Neuron (in vitro differentiated cells): Measurements from ENCODE around the gene PLEKHG4B.
"Not testable (repeated sequence)": the region's sequence is repeated elsewhere in the genome, so short reads cannot be mapped to it uniquely, and the experiment has no call there.

Experiments used
- H2AFZ ChIP-seq: one replicate; pipeline ENCODE4 v1.6.1; 2013; ENCODE audit warnings: low read depth, mild to moderate bottlenecking, inconsistent platforms, low read length, moderate library complexity
- H3K27me3 ChIP-seq: one replicate; pipeline ENCODE4 v1.6.1; 2013; ENCODE audit warnings: low read length; ENCODE audit not compliant: insufficient read depth
- H3K36me3 ChIP-seq: one replicate; pipeline ENCODE4 v1.6.1; 2013; ENCODE audit warnings: low read length; ENCODE audit not compliant: insufficient read depth
- H3K4me1 ChIP-seq: one replicate; pipeline ENCODE4 v1.6.1; 2013; ENCODE audit warnings: low read length; ENCODE audit not compliant: insufficient read depth
- H3K4me3 ChIP-seq: 2 replicates; pipeline ENCODE4 v1.5.1; 2013; ENCODE audit warnings: mild to moderate bottlenecking, low read length, moderate library complexity
- H3K9me3 ChIP-seq: one replicate; pipeline ENCODE4 v1.6.1; 2013; ENCODE audit warnings: low read length

PLEKHG4B gene

GRCh38 chr5:56561-57290, 35.2 kb upstream of the PLEKHG4B start:
- Histone ChIP-seq H3K27me3 (no peaks in the 10 kb centered on the region), H3K36me3 (peaks cover 16% of the 10 kb centered on the region), H3K4me1 (peaks cover 24% of the 10 kb centered on the region), H3K9me3 (peaks cover 12% of the 10 kb centered on the region), H3K4me3 (no peak overlapping the region), H2AFZ (no peak overlapping the region)

GRCh38 chr5:60250-60649, 31.7 kb upstream of the PLEKHG4B start:
- not testable (repeated sequence) for H3K4me3 ChIP-seq, H2AFZ ChIP-seq, H3K27me3 ChIP-seq, H3K4me1 ChIP-seq
- Histone ChIP-seq H3K9me3 (peaks cover 14% of the 10 kb centered on the region), H3K36me3 (peaks cover 16% of the 10 kb centered on the region)

GRCh38 chr5:70440-70839, 21.5 kb upstream of the PLEKHG4B start:
- Histone ChIP-seq H3K27me3 (no peaks in the 10 kb centered on the region), H3K4me3 (no peak overlapping the region), H3K4me1 (peaks cover 3% of the 10 kb centered on the region), H3K36me3 (peaks cover 6% of the 10 kb centered on the region), H3K9me3 (peaks cover 11% of the 10 kb centered on the region), H2AFZ (no peak overlapping the region)

GRCh38 chr5:72316-73180, 19.4 kb upstream of the PLEKHG4B start:
- peaks cover 24% of the 10 kb centered on the region for H3K4me1 ChIP-seq
- H3K27me3 ChIP-seq, H2AFZ ChIP-seq, H3K4me3 ChIP-seq, H3K9me3 ChIP-seq, H3K36me3 ChIP-seq: not testable (repeated sequence)

- not testable (repeated sequence) for H3K4me3 ChIP-seq
Measured at GRCh38 chr5:73181-73447, 18.9 kb upstream of the PLEKHG4B start.

GRCh38 chr5:73768-74502, 18.0 kb upstream of the PLEKHG4B start:
- Histone ChIP-seq H2AFZ (no peak overlapping the region), H3K27me3 (no peaks in the 10 kb centered on the region), H3K9me3 (peaks cover 3% of the 10 kb centered on the region), H3K4me1 (peaks cover 38% of the 10 kb centered on the region), H3K36me3 (peaks cover 6% of the 10 kb centered on the region), H3K4me3 (no peak overlapping the region)

More at GRCh38 chr5:73181-73447, 18.9 kb upstream of the PLEKHG4B start:
- H3K9me3 ChIP-seq, H2AFZ ChIP-seq, H3K36me3 ChIP-seq, H3K27me3 ChIP-seq: not testable (repeated sequence)
- H3K4me1 ChIP-seq, result peaks cover 29% of the 10 kb centered on the region

GRCh38 chr5:74503-75109, 17.4 kb upstream of the PLEKHG4B start:
- Histone ChIP-seq H3K4me1 (peaks cover 44% of the 10 kb centered on the region), H3K27me3 (no peaks in the 10 kb centered on the region), H3K36me3 (peaks cover 6% of the 10 kb centered on the region), H3K9me3 (peaks cover 3% of the 10 kb centered on the region), H3K4me3 (no peak overlapping the region), H2AFZ (no peak overlapping the region)

- Histone ChIP-seq H3K9me3 (peaks cover under 1% of the 10 kb centered on the region), H3K27me3 (no peaks in the 10 kb centered on the region), H3K4me3 (no peak overlapping the region), H3K36me3 (no peaks in the 10 kb centered on the region), H2AFZ (no peak overlapping the region), H3K4me1 (peaks cover 54% of the 10 kb centered on the region)
Measured at GRCh38 chr5:75331-76320, 16.3 kb upstream of the PLEKHG4B start.

GRCh38 chr5:76358-77169, 15.4 kb upstream of the PLEKHG4B start:
- H3K27me3 ChIP-seq, result no peaks in the 10 kb centered on the region
- H3K36me3 ChIP-seq, result no peaks in the 10 kb centered on the region
- H3K9me3 ChIP-seq, result no peaks in the 10 kb centered on the region
- H3K4me1 ChIP-seq, result peaks cover 61% of the 10 kb centered on the region
- H2AFZ ChIP-seq, result no peak overlapping the region
- H3K4me3 ChIP-seq, result no peak overlapping the region

- peaks cover 67% of the 10 kb centered on the region for H3K4me1 ChIP-seq
- no peaks in the 10 kb centered on the region for H3K36me3 ChIP-seq
- no peaks in the 10 kb centered on the region for H3K9me3 ChIP-seq
- no peak overlapping the region for H2AFZ ChIP-seq
- no peaks in the 10 kb centered on the region for H3K27me3 ChIP-seq
- no peak overlapping the region for H3K4me3 ChIP-seq
Measured at GRCh38 chr5:77170-77501, 14.8 kb upstream of the PLEKHG4B start.

- Histone ChIP-seq H2AFZ (no peak overlapping the region), H3K4me3 (no peak overlapping the region), H3K36me3 (no peaks in the 10 kb centered on the region), H3K4me1 (peaks cover 71% of the 10 kb centered on the region), H3K9me3 (no peaks in the 10 kb centered on the region), H3K27me3 (no peaks in the 10 kb centered on the region)
Measured at GRCh38 chr5:77546-77945, 14.4 kb upstream of the PLEKHG4B start.
